Activated naive CD4-positive, alpha-beta T cell treated with anti-CD3 and anti-CD28 coated beads for 36 hours (primary cell): ENCODE data around the gene IDI2. TPM values are rescaled to one million over a fixed set of nuclear protein-coding genes. Genes with fewer than 3 reads are reported as not detected.

Source experiments
- CTCF ChIA-PET: fragments of 350-600 bp; sonication (Branson Sonifier 250); formaldehyde crosslinking; loops from one replicate; lab custom pipeline; 2021; ENCODE audit warnings: antibody characterized with exemption; lab: Charles Lee
- DNase-seq: peaks from one replicate; pipeline ENCODE4 v3.0.0-alpha.2; 2020
- H3K27ac Mint-ChIP-seq: one replicate; pipeline ENCODE4 v1.8.0; 2021; ENCODE audit warnings: mild to moderate bottlenecking, mixed read lengths
- H3K27me3 Mint-ChIP-seq: one replicate; pipeline ENCODE4 v1.8.0; 2021; ENCODE audit warnings: low read depth, mixed read lengths
- H3K36me3 Mint-ChIP-seq: one replicate; pipeline ENCODE4 v1.8.0; 2021; ENCODE audit warnings: low read depth, mixed read lengths
- H3K4me1 Mint-ChIP-seq: one replicate; pipeline ENCODE4 v1.8.0; 2021; ENCODE audit warnings: low read depth, mixed read lengths
- H3K4me3 Mint-ChIP-seq: one replicate; pipeline ENCODE4 v1.8.0; 2021; ENCODE audit warnings: mild to moderate bottlenecking, moderate library complexity, mixed read lengths
- H3K9me3 Mint-ChIP-seq: one replicate; pipeline ENCODE4 v1.8.0; 2021; ENCODE audit warnings: mixed read lengths
- intact Hi-C: fragments of 100-400 bp; cut with micrococcal nuclease; formaldehyde crosslinking; loops from one replicate; pipeline ENCODE4 v1.15.1; 2023
- total RNA-seq, 2 experiments: library from RNA; stranded (reverse); gene quantifications; one replicate each; pipeline ENCODE4 v1.2.3, GENCODE V29; 2021

Gene IDI2
- total RNA-seq, 2 experiments from 2014 or later: not detected

DNA sequence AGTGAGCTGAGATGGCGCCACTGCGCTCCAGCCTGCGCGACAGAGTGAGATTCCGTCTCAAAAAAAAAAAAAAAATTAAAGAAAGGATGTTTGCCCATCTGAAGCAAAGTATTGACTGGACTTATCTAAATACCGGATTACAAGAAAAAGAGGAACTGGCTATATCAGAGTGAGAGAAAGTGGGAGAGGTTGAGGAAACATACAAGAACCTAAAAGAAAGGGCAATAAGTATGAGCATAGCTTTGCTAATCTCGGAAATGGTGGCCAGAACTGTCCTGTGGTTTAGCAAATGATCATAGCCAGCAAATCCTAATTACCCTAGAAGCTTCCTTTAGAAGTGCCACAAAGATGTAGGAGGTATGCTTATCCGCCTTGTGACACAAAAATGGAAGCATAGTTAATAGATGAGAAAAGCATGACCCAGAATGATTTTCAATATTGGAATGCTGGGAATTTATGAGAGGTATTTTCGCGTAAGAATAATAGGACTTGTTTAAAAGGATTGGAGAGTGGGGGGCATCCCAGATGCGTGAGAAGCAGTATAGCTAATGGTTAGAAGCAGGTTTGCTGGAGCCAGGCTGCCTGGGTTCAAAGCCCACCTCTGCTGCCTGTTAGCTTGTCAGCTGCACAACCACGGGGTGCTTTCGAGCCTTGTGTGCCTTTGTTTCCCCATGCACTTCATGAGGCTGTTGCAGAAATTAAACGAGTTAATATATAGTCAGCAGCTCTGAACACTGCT is 38.6 kb downstream of the IDI2 start:
- CTCF ChIA-PET: interaction anchor here (1.2 kb wide), 1 partner anchor 157 kb away, joined by 4 read pairs; no protein-coding TSS in a partner anchor
- no peak overlapping the region for H3K27ac Mint-ChIP-seq
- intact Hi-C loops: loop anchor here (5.0 kb wide), 1 partner anchor 850 kb away; the partner anchor contains the start of gene ZMYND11
- peak overlapping the region; percentile 95 for H3K4me3 Mint-ChIP-seq
- H3K4me1 Mint-ChIP-seq: peaks cover 38% of the 10 kb centered on the region
- H3K36me3 Mint-ChIP-seq: peaks cover 27% of the 10 kb centered on the region
- DNase-seq: no peak
- no peaks in the 10 kb centered on the region for H3K9me3 Mint-ChIP-seq
- no peaks in the 10 kb centered on the region for H3K27me3 Mint-ChIP-seq

DNA sequence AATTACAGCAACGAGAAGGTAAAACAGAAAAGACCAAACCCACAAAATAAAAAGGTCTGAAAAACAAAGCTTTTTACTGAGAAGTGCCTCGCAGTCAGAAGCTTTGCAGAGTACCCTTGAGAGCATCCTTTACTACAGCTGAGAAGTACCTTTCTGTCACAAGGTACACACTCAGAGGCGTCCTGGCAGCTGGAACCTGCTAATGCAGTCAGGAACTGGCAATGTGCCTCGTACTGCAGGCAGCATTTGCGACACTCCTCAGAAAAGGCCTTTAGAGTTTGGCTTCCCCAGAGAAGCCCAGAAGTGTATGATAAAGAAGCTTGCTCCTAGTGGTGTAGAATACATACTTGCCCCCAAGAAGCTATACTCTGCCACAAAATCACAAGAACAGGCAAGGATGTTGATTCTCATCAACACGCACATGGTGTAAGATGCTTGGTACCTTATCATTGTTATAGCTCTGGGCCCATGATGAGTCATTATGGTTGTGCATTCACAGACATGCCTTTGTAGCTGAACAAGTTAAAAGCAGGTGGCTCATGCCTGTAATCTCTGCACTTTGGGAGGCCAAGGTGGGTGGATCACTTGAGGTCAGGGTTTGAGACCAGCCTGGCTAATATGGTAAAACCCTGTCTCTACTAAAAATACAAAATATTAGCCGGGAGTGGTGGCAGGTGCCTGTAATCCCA is 39.4 kb downstream of the IDI2 start:
- H3K27ac Mint-ChIP-seq: no peak overlapping the region
- CTCF ChIA-PET: interaction anchor here (0.8 to 1.4 kb wide), 3 partner anchors 9 to 156 kb away, joined by 3 to 4 read pairs (median 3); no protein-coding TSS in a partner anchor
- H3K4me1 Mint-ChIP-seq: peaks cover 36% of the 10 kb centered on the region
- DNase-seq: no peak
- peaks cover 26% of the 10 kb centered on the region for H3K36me3 Mint-ChIP-seq
- peaks cover under 1% of the 10 kb centered on the region for H3K9me3 Mint-ChIP-seq
- H3K4me3 Mint-ChIP-seq: no peak overlapping the region
- intact Hi-C loops: loop anchor here (5.0 kb wide), 1 partner anchor 849 kb away; the partner anchor contains the start of gene ZMYND11
- no peaks in the 10 kb centered on the region for H3K27me3 Mint-ChIP-seq

DNA sequence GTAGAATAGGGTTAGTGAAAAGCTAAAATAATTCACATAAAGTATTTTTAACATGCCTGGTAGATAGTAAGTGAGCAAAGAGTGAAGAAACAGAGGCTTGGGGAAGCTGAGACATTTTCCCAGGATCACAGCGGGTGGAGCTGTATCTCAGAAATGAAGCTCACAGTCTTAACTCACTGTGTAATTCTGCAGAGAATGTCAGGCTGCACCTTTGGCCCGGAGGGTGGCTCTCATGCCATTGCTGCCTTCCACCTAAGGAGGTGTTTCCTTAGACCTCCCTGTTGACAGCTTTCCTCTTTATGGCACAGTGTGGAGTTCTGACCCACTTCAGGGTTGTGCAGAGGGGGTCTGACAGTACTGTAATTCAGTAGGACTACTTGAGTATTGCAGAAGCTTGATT is 40.3 kb downstream of the IDI2 start:
- Mint-ChIP-seq H3K27me3 (no peaks in the 10 kb centered on the region), H3K27ac (no peak overlapping the region), H3K36me3 (peaks cover 25% of the 10 kb centered on the region), H3K4me3 (no peak overlapping the region), H3K9me3 (peaks cover 9% of the 10 kb centered on the region), H3K4me1 (peaks cover 27% of the 10 kb centered on the region)
- no peak for DNase-seq
- intact Hi-C loops: loop anchor here (5.0 kb wide), 1 partner anchor 848 kb away; the partner anchor contains the start of gene ZMYND11
- CTCF ChIA-PET: interaction anchor here (0.6 to 1.4 kb wide), 3 partner anchors 10 to 151 kb away, joined by 3 to 4 read pairs (median 3); no protein-coding TSS in a partner anchor

DNA sequence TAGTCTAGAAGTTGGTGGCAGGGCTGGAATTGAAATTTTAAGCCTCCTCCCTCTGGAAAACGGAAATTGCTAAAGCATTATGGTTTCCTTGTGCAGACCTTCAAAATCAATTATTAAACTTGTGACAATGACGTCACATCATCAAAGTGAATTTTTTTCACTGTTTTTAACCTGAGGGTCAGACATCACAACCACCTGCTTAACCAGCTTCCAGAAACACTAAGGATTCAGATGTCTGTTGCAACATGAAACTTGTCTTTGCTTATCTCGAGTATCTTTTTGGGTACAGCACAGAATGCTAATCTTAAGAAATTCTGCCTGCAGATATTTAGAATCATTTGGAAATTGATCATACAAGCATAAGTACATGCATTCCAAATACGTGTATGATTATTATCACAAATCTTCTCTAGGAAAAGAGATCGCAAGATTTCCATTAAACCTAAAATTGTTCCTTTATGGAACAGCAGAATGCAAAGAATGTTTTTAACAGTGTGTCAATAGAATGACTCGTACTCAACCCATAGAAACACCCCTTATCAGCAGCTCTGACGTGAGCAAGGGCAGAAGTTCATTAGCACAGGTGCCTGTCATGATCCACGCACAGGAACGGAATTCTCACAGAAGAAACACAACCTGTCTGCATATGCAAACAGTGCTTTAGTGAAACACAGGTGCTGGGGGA is 41.5 kb downstream of the IDI2 start:
- H3K27ac Mint-ChIP-seq: no peak overlapping the region
- peaks cover 21% of the 10 kb centered on the region for H3K36me3 Mint-ChIP-seq
- peaks cover 15% of the 10 kb centered on the region for H3K4me1 Mint-ChIP-seq
- CTCF ChIA-PET: no interaction called here
- H3K4me3 Mint-ChIP-seq: no peak overlapping the region
- peaks cover 18% of the 10 kb centered on the region for H3K9me3 Mint-ChIP-seq
- intact Hi-C loops: no loop called here
- H3K27me3 Mint-ChIP-seq: no peaks in the 10 kb centered on the region
- no peak for DNase-seq

DNA sequence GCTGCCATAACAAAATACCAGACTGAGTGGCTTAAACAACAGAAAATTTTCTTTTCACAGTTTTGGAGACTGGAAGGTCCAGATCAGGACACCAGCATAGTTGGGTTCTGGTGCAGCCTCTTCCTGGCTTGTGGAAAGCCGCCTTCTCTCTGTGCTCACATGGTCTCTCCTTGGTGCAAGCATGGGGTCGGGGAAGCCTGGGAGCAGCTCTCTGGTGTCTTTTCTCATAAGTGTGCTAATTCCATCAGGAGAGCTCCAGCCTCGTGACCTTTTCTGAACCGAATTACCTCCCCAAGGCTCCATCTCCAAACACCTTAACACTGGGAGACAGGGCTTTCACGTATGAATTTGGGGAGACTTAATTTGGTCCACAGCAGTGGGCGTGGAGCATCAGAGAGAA is 42.3 kb downstream of the IDI2 start:
- Mint-ChIP-seq H3K27me3 (no peaks in the 10 kb centered on the region), H3K4me3 (no peak overlapping the region), H3K36me3 (peaks cover 23% of the 10 kb centered on the region), H3K4me1 (peaks cover 11% of the 10 kb centered on the region), H3K9me3 (peaks cover 24% of the 10 kb centered on the region), H3K27ac (no peak overlapping the region)
- intact Hi-C loops: no loop called here
- DNase-seq: no peak
- CTCF ChIA-PET: no interaction called here

DNA sequence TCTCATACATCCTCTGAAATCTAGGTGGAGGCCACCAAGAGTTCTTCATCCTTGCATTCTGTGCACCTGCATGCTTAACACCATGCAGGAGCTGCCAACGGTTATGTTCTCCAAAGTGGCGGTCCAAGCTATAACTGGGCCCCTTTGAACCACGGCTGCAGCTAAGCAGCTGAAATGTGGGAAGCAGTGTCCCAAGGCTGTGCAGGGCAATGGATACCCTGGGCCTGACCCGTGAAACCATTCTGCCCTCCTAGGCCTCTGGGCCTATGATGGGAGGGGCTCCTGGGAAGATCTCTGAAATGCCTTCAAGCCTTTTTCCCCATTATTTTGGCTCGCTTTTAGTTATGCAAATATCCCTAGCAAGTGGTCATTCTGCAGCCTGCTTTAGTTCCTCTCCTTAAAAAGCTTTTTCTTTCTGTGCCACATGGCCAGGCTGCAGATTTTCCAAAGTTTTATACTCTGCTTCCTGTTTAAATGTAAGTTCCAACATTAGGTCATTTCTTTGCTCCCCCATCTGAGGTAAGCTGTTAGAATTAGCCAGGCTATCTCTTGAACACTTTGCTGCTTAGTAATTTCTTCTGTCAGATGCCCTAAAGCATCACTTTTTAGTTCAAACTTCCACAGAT is 45.1 kb downstream of the IDI2 start:
- intact Hi-C loops: no loop called here
- Mint-ChIP-seq H3K27me3 (no peaks in the 10 kb centered on the region), H3K9me3 (peaks cover 26% of the 10 kb centered on the region)

DNA sequence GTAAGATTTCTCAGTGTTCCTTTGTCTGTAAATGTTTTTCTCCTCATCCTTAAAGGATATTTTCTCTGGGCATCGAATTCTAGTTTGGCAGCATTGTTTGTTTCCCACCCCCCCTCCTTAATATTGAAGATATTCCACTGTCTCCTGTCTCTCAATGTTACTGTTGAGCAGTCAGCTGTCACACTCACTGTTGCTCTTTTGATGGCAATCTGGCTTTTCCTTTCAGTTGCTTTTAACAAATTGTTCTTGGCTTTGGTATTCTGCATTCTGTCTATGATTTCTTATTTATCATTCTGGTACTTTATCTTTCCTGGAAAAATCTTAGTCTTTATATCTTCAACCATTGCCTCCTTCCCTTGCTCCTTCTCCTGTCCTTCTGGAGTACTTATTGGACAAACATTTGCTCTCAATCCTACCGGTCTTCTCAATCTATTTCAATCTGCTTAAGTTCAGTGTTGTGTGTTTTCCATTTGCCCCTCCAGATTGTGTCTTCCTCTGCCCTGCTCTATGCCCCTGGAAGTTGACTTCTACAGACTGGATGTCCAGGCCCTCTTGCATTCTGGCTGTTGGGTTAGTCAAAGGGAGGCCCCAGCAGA is 46.7 kb downstream of the IDI2 start:
- H3K27me3 Mint-ChIP-seq: no peaks in the 10 kb centered on the region
- no peak overlapping the region for H3K4me3 Mint-ChIP-seq
- no peak for DNase-seq
- intact Hi-C loops: no loop called here
- CTCF ChIA-PET: no interaction called here
- H3K9me3 Mint-ChIP-seq: peaks cover 26% of the 10 kb centered on the region
- H3K4me1 Mint-ChIP-seq: no peaks in the 10 kb centered on the region
- no peak overlapping the region for H3K27ac Mint-ChIP-seq
- peaks cover 24% of the 10 kb centered on the region for H3K36me3 Mint-ChIP-seq

More for the DNA sequence above, 45.1 kb downstream of the IDI2 start:
- H3K4me3 Mint-ChIP-seq: no peak overlapping the region
- H3K27ac Mint-ChIP-seq: no peak overlapping the region
- CTCF ChIA-PET: no interaction called here
- peaks cover 24% of the 10 kb centered on the region for H3K36me3 Mint-ChIP-seq
- no peak for DNase-seq
- H3K4me1 Mint-ChIP-seq: no peaks in the 10 kb centered on the region

DNA sequence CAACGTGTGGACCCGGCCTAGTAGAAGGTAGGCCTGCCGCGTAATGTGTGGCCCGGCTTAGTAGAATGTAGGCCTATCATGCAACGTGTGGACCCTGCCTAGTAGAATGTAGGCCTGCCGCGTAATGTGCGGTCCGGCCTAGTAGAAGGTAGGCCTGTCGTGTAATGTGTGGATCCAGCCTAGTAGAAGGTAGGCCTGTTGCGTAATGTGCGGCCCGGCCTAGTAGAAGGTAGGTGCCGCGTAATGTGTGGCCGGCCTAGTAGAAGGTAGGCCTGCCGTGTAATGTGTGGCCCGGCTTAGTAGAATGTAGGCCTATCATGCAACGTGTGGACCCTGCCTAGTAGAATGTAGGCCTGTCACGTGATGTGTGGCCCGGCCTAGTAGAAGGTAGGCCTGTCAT is 49.3 kb downstream of the IDI2 start:
- Mint-ChIP-seq H3K4me1 (no peaks in the 10 kb centered on the region), H3K27me3 (no peaks in the 10 kb centered on the region), H3K27ac (no peak overlapping the region), H3K4me3 (no peak overlapping the region), H3K36me3 (peaks cover 22% of the 10 kb centered on the region), H3K9me3 (peaks cover 30% of the 10 kb centered on the region)
- DNase-seq: no peak
- CTCF ChIA-PET: no interaction called here
- intact Hi-C loops: no loop called here

DNA sequence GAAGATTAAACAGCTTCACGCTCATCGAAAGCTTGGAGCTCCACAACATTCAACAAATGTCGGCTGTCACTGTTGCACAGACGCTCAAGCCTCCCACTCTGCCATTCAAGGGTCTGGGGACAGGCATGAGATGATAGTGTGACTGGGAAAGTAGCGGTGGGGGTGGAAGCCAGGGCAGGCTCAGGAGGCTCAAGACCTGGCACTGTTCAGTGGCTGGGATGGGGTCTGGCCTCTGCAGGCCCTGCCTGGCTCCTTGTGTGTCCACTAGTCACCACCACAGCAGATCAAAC is 50.9 kb downstream of the IDI2 start:
- Mint-ChIP-seq H3K36me3 (peaks cover 13% of the 10 kb centered on the region), H3K27me3 (no peaks in the 10 kb centered on the region), H3K27ac (no peak overlapping the region), H3K4me3 (no peak overlapping the region), H3K4me1 (no peaks in the 10 kb centered on the region), H3K9me3 (peaks cover 18% of the 10 kb centered on the region)
- CTCF ChIA-PET: no interaction called here
- intact Hi-C loops: no loop called here
- no peak for DNase-seq

DNA sequence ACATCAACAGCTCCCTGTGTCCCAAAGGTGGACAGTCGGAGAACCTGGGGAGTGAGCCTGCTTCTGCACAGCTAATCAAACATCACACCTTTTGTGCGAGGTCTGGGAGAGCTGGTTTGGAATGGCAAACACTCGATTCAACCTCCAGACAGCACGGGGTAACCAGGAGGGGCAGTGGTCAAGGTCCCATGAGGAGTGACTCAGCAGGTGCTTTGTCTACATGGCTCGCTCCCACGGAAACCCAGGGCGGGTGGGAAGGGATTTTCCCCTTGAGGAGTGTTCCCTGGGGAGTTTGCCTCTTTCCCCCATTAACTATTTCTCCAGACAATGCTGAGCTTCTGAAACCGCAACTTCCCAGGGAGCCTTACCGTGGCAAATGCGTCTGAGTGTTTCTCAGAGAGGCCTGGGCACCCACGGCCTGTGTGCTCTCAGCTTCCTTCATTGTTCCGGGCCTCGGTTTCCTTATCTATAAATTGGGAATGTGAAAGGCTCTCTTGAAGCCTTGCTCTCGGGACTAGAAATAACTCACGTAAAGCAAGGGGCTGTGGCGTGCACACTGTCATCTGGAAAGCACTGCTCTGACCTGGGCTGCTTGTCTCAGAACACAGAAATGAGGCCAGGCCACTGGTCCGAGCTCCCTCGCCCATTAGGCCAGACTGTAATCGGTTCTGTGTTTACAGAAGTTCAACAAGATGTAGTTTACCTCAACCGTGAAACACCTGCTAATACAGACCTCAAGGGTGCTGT is 51.4 kb downstream of the IDI2 start:
- Mint-ChIP-seq H3K9me3 (peaks cover 13% of the 10 kb centered on the region), H3K27ac (no peak overlapping the region), H3K36me3 (peaks cover 9% of the 10 kb centered on the region), H3K27me3 (peaks cover 1% of the 10 kb centered on the region), H3K4me3 (no peak overlapping the region), H3K4me1 (no peaks in the 10 kb centered on the region)
- CTCF ChIA-PET: no interaction called here
- DNase-seq: no peak
- intact Hi-C loops: no loop called here

DNA sequence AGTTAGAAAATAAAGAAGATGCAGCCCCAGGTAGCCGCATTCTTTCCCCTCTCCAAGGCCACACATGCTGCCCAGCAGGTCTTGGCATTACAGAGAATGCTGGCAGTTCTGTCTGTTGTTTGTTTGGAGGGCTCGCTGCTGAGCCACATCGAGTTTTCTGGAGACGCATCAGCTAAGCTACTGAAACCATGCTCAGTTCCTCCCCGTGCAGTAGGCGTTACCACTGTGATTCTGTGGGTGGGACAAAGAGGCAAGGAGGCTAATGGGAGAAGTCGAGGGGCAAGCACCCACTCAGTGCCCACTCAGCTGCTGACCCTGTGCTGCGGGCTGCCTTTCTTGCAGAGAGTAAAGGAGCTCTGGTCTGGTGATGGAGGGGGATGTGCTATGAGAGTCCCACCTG is 52.9 kb downstream of the IDI2 start:
- DNase-seq: no peak
- Mint-ChIP-seq H3K36me3 (peaks cover 3% of the 10 kb centered on the region), H3K9me3 (peaks cover 6% of the 10 kb centered on the region), H3K4me1 (no peaks in the 10 kb centered on the region), H3K27ac (no peak overlapping the region), H3K27me3 (peaks cover 9% of the 10 kb centered on the region), H3K4me3 (no peak overlapping the region)
- CTCF ChIA-PET: no interaction called here
- intact Hi-C loops: no loop called here
